ENCODE measurements around the gene CAB39L.

Gene CAB39L

DNA sequence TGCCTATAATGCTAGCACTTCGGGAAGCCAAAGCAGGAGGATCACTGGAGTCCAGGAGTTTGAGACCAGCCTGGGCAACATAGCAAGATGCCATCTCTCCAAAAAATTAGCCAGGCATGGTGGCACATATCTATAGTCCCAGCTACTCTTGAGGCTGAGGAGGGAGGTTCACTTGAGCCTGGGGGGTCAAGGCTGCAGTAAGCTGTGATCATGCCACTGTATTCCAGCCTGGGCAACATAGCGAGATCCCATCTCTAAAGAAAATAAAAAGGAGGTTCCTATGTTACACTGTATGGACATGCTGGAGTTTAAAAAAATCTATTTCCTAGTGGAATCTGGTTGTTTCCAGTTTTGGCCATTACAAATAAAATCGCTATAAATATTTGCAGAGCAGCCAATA lies 2.6 kb downstream of the CAB39L start:
- DNase-seq: no peak

DNA sequence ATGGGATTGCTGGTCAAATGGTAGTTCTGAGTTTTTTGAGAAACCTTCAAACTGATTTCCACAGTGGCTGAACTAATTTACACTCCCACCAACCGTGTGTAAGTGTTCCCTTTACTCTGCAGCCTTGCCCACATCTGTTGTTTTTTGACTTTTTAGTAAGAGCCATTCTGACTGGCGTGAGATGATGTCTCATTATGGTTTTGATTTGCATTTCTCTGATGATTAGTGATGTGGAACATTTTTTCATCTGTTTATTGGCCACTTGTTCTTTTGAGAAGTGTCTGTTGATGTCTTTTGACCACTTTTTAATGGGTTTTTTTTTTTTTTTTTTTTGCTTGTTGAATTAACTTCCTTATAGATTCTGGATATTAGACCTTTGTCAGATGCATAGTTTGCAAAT lies 4.3 kb downstream of the CAB39L start:
- DNase-seq: no peak

DNA sequence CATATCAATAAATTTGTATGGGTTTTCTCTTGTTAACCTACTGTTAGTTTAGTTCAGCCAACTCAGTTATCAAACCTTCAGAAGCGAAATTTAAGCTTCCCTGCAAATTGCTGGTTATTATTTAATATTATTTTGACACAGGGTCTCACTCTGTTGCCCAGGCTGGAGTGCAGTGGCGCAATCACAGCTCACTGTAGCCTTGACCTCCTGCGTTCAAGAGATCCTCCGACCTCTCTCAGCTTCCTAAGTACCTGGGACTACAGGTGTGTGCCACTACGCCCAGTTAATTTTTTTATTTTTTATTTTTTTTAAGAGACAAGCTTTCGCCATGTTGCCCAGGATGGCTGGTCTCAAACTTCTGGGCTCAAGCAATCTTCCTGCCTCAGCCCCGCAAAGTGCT lies 6.2 kb downstream of the CAB39L start:
- DNase-seq: no peak

DNA sequence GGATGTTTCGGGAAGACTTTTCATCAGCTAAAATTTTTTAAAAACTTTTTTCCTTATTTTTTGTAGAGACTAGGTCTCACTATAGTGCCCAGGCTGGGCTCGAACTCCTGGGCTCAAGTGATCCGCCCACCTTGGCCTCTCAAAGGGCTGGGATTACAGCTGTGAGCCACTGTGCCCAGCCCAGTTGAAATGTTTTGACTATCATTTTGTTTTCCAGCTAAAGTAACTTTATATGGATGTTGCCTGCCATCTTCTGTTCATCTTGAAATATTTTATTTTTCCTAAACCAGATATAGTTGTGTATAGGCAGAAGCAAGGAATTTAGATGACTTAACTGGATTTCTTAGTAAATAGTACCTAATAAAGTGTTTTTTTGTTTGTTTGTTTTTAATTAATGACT lies 7.0 kb downstream of the CAB39L start:
- DNase-seq: no peak

DNA sequence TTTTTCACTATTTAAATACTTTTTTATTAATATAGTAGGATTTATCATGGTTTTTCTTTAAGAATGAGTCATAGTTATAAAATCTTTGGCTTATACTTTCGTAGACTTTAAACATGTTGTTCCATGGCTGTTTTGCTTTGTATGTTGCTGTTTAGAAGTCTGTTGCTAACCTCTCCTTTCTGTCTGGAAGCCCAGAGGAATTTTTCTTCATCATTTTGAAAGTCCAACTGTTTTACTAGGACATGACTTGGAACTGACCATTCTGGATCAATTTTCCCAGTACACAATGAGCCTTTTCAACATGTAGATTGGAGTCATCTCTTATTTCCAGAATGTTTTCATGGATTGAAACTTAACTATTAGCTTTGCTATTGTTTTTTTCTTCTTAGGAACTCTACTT lies 7.9 kb downstream of the CAB39L start:
- DNase-seq: no peak

DNA sequence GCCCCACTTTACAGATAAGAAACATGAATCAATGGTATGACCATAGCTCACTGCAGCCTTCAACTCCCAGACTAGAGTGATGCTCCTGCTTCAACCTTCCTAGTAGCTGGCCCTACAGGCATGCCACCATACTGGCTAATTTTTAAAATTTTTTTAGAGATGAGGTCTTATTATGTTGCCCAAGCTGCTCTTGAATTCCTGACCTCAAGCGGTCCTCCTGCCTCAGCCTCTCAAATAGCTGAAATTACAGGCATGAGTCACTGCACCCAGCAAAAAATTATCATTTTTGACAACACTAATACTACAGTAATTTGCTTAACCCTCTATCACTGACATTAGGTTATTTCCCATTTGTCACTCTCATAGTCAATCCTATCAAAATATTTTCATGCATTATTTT lies 14.7 kb downstream of the CAB39L start:
- no peak for DNase-seq

DNA sequence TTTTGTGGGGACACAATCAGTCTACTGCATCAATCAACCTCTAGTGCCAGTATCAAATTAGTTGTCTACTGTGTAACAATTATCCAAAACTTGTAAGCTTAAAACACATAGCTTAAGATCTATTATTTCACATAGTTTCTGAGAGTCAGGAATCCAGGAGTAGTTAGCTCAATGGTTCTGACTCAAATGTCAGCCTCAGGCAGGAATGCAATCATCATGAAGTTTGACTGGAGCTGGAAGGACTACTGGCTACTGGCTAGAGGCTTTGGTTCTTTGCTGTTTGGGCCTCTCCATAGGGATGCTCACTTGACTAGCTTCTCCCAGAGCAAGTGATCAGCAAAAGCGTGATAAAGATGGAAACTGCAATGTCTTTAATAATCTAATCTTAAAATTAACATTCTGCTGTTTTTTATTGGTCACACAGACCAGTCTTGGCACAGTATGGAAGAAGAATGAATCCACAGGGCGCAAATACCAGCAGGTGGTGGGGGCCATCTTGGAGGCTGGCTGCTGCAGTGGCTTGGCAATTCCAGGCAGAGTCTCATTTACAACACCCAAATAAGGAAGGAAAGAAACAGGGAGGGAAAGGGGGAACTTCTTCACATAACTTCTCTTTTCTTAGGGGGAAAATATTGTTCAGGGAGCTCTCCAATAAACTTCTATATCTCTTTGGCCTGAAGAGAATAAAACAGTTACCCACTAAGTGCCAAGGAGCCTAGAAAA lies 15.7 kb downstream of the CAB39L start:
- no peak for DNase-seq

DNA sequence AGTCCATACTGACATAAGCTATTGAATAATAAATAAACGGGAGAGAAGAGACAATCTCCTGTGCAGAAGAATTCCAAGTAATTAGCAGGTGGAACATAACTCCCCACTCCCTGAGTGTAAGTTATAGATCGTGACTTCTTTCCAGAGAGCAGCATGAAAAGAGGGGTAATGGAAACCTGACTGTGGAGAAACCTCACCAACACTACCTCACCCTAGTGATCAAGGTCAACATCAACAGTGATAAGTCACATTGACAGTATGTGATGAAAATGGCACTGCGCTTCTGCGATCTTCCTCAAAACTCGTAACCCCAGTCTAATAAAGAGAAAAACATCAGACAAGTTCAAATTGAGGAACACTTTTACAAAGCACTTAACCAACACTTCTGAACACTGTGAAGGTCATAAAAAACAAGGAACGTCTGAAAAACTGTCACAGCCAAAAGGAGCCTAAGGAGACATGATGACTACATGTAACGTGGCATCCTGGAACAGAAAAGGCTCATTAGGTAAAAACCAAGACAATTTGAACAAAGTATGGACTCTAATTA lies 19.8 kb downstream of the CAB39L start:
- no peak for DNase-seq

DNA sequence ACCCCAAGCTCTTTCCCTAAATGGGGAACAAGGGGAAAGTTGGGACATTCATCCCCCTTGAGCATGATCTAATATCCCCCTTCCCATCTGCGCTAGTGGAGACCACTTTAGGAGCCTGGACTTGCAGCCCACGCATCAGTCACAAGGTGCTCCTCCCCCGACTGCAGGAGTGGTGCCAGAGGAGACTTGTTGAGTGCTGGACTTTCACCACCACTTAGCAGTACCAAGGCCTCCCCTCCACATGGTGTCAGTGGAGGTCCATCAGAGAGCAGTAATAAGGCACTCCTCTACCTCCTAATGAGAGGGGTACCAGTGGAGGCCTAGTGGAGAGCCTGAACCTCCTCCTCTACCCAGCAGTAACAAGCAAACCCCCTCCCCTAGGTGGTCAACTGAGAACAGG lies 22.5 kb downstream of the CAB39L start:
- DNase-seq: no peak

DNA sequence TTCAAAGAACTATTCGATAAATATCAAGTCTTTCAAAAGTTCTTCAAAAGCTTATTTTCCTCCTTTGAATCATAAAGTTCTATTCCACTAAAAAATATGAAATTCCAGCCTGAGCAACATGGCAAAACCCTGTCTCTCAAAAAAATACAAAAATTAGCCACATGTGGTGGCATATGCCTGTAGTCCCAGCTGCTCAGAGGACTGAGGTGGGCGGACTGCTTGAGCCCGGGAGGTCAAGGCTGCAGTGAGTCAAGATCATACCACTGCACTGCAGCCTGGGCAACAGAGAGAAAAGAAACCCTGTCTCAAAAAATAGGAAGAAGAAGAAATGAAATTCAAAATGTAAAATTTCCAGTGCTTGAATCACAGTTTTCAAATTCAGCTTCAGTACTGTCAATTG lies 24.6 kb downstream of the CAB39L start:
- DNase-seq: no peak

DNA sequence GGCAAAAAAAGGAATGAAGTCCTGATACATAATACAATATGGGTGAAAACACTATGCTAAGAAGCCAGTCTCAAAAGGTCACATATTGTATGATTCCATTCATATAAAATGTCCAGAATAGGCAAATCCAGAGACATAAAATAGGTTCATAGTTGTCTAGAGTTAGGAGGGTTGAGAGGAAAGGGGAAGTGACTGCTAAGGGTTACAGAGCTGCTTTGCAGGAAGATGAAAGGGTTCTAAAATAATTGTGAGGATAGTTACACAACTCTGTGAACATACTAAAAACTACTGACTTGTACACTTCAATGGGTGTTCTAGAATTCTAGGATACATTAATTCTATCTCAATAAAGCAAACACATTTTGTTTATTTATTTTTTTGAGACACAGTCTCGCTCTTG lies 25.7 kb downstream of the CAB39L start:
- DNase-seq: no peak

DNA sequence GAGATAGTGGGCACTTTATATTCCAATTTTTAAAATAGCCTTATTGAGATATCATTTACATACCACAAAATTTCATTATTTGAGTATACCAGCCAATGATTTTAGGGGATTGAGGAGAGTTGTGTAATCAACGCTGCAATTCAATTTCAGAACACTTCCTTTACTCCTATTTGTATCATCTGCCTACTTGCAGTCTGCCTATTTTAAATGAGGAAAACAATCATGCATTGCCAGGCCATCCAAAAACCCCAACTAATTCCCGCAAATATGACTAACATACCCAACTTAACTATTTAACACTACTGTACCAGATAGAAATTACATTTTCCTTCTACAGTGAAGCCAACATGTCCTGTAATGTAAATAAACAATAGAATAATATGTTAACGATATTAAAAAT lies 26.7 kb downstream of the CAB39L start:
- DNase-seq: no peak

DNA sequence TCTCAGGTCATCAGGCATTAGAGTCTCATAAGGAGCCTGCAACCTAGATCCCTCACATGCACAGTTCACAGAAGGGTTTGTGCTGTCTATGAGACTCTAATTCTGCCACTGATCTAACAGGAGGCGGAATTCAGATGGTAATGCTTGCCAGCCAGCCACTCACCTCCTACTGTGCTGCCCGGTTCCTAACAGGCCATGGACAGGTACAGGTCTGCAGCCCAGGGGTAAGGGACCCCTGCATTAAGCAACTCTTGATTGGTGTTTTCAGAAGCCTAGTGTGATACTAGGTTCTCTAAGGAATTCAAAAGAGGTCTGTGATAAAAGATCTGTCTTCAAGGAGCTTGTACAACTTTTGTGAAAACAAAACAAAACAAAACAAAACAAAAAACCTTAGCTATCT lies 31.1 kb downstream of the CAB39L start:
- DNase-seq: no peak

DNA sequence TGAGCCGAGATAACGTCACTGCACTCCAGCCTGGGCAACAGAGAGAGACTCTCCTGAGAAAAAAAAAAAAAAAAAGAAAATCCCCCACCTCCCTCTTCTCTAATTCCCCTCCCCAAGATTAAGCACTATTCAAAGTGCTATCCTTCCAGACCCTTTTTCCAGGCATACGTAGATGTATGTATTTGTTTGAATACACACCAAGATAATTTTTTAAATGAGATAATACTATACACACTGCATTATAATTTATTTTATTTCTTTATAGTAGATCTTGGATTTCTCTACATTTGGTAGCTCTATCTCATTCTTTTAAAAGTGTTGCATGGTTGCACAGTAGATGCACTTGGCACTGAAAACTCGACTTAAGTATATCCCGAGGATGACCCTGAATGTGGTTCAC lies 32.5 kb downstream of the CAB39L start:
- DNase-seq: no peak

DNA sequence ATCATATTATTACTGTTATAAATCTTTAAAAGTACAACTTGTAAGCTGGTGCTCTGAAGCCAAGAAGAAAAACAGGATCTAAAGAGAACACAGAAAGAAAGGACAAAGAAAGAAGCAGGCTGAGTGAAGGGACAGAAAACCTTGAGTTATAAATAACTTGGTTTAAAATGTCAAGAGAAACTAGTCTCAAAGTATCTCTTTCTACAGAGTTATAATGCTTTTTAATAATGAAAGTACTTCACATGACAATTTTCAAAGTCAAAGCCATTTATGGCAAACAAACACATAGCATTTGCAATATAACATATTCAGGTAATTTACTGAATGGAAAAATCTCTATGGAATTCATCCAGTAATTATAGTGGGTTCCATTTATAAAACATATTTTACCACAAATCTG lies 33.4 kb downstream of the CAB39L start:
- DNase-seq: no peak

DNA sequence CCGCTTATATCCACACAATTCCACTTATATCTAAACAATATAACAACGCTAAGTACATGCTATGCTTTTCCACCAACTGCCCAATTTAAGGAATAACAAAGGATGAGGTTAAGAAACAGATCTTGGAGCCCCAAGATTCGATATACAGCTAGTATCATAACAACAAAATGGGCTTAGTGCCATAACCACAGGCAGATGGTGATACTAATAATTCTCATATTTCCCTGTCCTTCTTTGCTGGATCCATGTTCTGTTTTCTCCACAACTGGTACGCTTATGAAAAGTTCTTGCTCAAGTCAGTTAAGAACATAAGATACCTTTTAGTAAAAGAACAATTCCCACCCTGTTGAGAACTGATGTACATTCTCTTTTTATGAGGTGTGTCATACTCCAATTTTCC lies 33.9 kb downstream of the CAB39L start:
- no peak for DNase-seq

DNA sequence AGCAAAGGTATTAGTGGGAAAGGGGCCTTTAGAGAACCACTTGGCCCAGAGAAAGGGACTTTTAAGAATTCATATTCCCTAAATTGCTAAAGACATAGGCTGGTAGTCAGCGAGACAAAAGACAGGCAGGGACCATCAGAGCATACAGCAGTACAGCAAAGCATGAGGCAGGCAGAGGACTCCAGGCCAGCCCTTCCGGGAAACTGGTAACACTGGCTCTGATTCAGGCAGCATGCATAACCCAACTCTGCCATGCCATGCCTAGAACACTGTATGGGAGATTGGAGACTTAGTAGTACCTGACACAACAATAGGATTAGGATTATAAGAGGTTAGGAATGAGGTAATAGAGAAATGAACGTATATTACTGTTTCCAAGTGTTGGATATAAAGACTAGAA lies 34.9 kb downstream of the CAB39L start:
- no peak for DNase-seq

DNA sequence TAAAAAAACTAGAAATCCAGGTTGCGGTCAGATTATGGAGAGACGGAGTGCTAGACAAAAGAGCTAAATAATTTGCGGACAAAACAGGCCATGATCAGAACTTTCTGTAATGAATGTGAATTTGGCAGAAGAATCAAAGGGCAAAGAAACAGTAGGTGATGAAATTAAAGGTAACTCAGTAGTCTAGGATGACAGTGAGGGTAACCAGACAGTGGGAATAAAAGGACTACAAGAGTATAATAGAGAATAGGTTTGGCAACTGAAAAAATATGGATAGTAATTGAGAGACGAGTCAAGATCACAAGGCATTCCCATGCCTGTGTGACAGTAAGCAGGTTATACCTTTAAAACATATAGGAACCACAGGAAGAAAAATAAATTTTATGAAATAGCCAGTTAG lies 35.9 kb downstream of the CAB39L start:
- DNase-seq: no peak

DNA sequence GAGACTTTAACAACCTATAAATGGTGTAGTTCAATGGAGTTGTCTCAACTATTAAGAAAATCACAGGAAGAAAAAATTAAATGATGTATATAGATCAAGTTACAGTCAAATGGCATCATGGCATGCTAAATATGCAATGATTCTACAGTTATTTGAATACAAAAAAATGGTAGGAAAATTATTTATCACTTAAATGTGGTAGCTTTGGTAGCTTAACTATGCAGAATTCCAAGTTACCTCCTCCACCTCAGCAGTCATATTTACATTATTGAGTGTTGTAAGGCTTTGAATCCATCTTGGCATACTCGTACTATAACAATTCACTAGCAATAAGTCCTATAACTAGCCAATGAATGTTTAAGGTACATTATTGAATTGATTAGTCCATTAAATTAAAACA lies 36.8 kb downstream of the CAB39L start:
- no peak for DNase-seq

DNA sequence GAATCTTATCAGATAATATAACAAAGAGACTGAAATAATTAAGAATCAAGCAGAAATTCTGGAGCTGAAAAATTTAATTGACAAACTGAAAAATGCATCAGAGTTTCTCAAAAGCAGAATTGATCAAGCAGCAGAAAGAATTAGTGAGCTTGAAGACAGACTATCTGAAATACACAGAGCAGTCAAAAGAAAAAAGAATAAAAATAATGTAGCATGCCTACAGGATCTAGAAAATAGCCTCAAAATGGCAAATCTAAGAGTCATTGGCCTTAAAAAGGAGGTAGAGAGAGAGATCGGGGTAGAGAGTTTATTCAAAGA lies 39.2 kb downstream of the CAB39L start:
- no peak for DNase-seq

DNA sequence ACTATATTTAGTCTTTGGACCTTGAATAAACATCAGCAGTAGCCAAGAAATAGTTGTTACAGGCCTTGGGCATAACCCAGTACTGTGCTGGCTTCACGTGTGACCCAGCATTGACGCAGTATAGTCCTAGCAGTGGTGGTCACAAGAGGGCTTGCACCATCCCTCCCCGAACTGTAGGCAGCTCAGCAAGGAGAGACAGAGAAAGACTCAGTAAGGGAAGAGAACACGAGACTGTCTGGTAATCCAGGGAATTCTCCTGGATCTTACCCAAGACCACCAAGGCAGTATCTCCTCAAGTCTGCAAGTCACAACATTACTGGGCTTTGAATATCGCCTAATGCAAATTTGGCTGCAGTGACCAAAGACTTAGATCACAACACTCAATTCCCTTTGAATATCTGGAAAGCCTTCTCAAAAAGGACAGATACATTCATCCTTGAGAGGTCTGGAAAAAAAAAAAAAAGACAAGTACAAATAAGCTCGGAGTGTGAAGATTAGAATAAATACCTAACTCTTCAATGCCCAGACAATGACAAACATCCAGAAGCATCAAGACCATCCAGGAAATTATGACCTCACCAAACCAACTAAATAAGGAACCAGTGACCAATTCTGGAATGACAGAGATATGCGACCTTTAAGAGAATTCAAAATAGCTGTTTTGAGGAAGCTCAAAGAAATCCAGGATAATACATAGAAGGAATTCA lies 39.7 kb downstream of the CAB39L start:
- DNase-seq: no peak

DNA sequence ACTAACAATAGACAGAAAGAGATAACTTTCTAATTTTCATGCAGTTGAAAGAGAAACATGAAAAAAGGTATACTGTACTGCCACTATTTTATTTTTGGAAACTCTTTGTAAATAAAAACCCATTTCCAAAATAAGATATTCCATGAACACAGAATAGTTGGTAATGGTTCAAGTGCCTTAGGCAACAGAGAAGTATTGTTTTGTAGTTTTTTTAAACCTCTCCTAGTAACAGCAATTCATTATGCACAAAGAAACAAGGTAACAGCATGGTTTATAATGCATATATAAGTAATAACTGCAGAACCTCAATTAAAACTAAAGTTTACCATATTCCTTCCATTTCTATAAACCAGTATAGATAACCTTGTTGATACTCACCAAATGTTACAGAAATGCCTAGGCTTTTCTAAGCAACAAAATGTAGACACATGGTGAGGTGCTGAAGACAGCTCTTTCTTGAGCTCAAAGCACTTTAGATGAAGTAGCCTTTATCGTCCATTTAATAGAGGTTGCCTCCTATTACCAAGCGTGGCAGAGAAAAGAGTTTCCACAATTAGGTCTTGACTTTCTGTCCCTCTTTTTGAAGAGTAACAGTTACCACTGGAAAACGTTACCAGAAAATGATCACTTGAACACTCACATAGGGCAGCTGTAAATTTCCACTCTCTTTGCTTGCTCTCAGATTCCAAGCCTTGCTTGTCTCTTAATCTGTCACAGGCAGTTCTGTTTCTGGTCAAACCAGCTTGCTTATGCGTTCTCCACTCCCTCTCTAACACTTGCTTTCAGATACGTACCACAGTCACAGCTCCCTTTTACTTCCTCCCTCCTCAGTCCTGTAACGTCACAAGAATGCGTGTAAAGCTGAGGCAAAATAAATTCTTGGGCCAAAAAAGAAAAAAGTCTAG lies 42.9 kb downstream of the CAB39L start:
- no peak for DNase-seq

DNA sequence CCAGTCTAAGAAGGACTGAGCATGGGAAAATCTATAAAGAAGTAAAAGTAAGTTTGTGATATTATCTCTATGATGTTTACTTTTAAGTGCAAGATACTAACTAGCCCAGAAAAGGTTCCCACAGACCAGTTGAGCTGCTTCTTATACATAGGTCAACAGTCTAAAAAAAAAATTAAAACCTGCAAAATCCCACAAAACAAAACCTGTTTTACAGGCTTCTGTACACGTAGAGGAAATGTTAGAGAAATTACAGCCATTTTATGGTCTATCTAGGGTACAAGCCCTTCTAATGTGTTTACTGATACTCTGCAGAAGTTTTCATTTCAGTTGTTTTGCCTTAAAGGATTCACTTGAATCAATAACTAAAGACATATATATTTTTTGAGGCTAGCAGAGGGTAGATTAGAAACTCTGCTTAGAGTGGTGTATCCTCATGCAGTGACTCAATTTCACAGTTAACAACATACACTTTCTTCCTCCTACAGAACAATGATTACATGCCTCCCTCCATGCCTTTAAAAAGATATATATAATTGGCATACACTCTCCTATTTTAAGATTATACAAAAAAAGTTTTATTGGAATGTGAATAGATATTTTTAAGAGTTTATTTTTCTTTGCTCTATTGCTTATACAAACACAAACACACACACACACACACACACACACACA lies 43.9 kb downstream of the CAB39L start:
- no peak for DNase-seq

Measured in NCI-H1436 (cell line).